NCI-H748 treated with DMSO at 0.1 percent for 48 hours (cell line): Measurements from ENCODE around the gene ZNF433.
A peak's percentile ranks its signal among the peaks of the same experiment; 100 is the strongest.
"Not testable (repeated sequence)": the region's sequence is repeated elsewhere in the genome, so short reads cannot be mapped to it uniquely, and the experiment has no call there.

ENCODE experiments used
- DNase-seq: peaks from one replicate; lab custom pipeline; 2025; lab: John Stamatoyannopoulos, UW

ZNF433 gene

GRCh38 chr19:12035220-12036172 is at the start of gene ZNF433:
ZNF433 (minus strand) TSS chr19:12035679; CDS start chr19:12035539, 140 bp downstream.
- peak; percentile 81 for DNase-seq

DNA sequence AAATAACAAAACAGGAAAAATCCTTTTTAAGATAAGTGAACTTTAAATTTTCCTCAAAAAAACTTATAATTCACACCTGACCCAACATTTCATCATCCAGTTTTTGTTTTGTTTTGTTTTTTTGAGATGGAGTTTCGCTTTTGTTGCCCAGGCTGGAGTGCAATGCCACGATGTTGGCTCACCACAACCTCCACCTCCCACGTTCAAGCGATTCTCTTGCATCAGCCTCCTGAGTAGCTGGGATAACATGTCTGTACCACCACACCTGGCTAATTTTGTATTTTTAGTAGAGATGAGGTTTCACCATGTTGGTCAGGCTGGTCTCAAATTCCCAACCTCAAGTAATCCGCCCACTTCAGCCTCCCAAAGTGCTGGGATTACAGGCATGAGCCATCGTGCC is 47.9 kb upstream of the ZNF433 start:
- not testable (repeated sequence) for DNase-seq

DNA sequence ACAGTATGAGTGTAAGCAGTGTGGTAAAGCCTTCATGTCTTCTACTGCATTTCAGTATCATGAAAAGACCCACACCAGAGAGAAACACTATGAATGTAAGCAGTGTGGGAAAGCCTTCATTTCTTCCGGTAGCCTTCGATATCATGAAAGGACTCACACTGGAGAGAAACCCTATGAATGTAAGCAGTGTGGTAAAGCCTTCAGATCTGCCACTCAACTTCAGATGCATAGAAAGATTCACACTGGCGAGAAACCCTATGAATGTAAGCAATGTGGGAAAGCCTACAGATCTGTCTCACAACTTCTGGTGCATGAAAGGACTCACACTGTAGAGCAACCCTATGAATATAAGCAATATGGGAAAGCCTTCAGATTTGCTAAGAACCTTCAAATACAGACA is 41.9 kb upstream of the ZNF433 start:
- no peak for DNase-seq

- not testable (repeated sequence) for DNase-seq
Observed at GRCh38 chr19:12076331-12076730, 40.9 kb upstream of the ZNF433 start.

DNA sequence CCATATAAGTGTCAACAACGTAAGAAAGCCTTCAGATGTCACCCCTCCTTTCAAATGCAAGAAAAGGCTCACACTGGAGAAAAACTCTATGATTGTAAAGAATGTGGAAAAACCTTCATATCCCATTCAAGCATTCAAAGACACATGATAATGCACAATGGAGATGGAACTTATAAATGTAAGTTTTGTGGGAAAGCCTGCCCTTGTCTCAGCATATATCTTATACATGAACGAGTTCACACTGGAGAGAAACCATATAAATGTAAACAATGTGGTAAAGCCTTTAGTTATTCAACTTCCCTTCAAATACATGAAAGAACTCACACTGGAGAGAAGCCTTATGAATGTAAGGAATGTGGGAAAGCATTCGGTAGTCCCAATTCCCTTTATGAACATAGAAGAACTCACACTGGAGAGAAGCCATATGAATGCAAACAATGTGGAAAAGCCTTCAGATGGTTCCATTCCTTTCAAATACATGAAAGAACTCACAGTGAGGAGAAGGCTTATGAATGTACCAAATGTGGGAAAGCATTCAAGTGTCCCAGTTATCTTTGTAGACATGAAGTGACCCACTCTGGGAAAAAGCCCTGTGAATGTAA is 40.2 kb upstream of the ZNF433 start:
- DNase-seq, result no peak

- DNase-seq, result peak; percentile 65
Observed at GRCh38 chr19:12064590-12065538, 29.4 kb upstream of the ZNF433 start, which contains the start of gene ZNF844. ZNF844 (plus strand) TSS chr19:12064731; CDS start chr19:12064874, 143 bp downstream.

DNA sequence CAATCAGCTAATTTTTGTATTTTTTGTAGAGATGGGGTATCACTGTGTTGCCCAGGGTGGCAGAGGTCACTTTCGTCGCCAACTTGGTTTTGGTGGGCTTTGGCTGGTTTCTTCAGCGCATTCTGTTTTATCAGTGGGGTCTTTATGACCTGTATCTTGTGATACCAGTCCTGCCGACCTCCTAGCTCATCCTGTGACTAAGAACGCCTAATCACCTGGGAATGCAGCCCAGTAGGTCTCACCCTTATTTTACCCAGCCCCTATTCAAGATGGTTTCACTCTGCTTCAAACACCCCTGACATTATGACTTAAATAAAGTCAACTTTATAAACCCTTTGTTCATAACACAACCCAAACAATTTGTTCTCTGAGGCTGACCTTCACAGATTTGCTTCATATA is 20.3 kb upstream of the ZNF433 start:
- DNase-seq, result no peak

GRCh38 chr19:12052497-12053169 is 17.2 kb upstream of the ZNF433 start, which contains the start of gene ZNF878:
ZNF878 (minus strand) TSS chr19:12052961; CDS start chr19:12052801, 160 bp downstream.
- peak; percentile 80 for DNase-seq

DNA sequence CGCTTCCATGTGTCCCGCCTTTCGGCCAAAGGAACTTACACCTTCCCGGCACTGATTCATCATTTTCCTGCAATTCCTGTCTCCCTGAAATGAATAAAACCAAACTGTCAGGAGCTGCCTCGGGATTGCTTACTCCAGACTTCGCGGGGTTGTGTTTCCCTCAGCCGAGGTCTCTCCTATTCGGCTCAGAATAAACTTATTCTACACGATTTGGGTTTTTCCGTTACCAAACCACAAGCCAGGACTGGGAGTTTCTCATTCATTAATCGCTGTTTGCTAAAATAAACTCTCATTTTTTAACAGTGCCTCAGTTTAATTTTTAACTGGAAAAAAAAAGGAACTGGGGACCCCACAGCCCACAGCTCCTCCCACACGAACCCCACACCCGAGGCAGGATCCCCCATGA is 16.6 kb upstream of the ZNF433 start:
- no peak for DNase-seq

GRCh38 chr19:12047868-12048267 is 12.4 kb upstream of the ZNF433 start:
- no peak for DNase-seq

DNA sequence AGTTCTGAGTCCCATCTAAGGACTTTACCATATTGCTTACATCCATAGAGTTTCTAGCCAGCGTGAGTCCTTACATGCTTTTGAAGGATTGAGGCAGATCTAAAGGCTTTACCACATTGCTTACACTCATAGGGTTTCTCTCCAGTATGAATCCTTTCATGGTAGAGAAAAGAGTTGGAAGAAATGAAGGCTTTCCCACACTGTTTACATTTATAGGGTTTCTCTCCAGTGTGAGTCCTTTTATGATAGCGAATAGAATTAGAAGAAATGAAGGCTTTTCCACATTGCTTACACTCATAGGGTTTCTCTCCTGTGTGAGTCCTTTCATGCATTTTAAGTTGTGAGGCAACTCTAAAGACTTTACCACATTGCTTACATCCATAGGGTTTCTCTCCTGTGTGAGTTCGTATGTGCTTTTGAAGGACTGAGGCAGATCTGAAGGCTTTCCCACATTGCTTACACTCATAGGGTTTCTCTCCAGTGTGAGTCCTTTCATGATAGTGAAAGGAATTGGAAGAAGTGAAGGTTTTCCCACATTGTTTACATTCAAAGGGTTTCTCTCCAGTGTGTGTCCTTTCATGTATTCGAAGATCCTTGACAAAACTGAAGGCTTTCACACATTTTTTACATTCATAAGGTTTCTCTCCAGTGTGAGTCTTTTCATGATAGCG is 8.4 kb upstream of the ZNF433 start:
- DNase-seq, result no peak

GRCh38 chr19:12042893-12043292 is 7.4 kb upstream of the ZNF433 start:
- DNase-seq, result no peak

- DNase-seq, result no peak
Observed at GRCh38 chr19:12034620-12035019, 859 bp downstream of the ZNF433 start.

GRCh38 chr19:12034198-12034597 is 1.3 kb downstream of the ZNF433 start:
- DNase-seq, result no peak

GRCh38 chr19:12015753-12016116 is 19.7 kb downstream of the ZNF433 start:
- DNase-seq, result no peak

DNA sequence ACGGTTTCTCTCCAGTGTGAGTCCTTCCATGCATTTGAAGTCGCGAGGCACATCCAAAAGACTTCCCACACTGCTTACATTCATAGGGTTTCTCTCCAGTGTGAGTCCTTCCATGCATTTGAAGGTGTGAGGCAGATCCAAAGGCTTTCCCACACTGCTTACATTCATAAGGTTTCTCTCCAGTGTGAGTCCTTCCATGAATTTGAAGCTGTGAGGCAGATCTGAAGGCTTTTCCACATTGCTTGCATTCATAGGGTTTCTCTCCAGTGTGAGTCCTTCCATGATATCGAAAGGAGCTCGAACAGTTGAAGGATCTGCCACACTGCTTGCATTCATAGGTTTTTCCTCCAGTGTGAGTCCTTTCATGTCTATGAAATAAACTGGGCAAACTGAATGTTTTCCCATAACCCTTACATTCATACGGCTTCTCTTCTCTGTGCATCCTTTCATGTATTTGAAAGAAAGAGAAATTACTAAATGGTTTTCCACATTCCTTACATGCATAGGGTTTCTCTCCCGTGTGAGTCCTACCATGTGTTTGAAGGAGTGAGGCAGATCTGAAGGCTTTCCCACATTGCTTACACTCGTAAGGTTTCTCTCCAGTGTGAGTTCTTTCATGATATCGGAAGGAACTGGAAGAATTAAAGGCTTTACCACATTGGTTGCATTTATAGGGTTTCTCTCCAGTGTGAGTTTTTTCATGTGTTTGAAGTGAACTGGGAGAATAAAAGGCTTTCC is 20.3 kb downstream of the ZNF433 start:
- DNase-seq, result no peak

- no peak for DNase-seq
Observed at GRCh38 chr19:12000152-12000981, 35.1 kb downstream of the ZNF433 start.

DNA sequence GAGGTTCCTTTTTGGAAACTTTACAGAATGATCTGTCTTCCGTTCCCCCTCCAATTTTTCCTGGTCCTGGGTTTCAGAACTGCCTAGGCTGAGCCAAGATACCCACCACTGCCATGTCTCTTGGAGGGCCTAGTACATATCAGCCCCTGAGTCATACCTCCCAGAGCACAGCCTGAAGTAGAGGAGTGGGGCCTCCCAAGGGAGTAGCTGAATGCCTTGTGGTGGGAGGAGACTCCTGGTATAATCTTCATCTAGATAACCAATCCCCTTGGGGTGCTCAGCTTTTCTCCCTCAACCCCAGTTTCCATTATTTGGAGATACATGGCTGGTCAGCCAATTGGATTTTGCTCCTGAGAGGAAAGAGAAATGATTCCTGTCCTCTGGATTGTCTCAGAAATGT is 40.3 kb downstream of the ZNF433 start:
- DNase-seq, result no peak

DNA sequence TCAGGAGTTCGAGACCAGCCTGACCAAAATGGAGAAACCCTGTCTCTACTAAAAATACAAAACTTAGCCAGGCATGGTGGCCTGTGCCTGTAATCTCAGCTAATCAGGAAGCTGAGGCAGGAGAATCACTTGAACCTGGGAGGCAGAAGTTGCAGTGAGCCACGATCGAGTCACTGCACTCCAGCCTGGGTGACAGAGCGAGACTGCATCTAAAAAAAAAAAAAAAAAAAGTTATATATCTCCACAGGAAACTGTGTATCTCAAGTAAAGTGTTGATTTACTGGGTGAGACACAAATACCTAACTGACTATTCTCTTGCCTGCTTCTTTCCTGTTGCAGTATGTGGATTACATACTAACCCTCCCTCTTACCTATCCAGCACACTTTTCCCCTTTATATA is 43.6 kb downstream of the ZNF433 start:
- DNase-seq, result not testable (repeated sequence)
